Osteoblast (primary cell): ENCODE results near the gene DPF3. TPM values are rescaled to one million over a fixed set of nuclear protein-coding genes. Genes with fewer than 3 reads are reported as not detected.
A peak's percentile ranks its signal among the peaks of the same experiment; 100 is the strongest.

Experiments
- DNase-seq: peaks from one replicate; pipeline ENCODE4 v3.0.0; 2011; ENCODE audit warnings: low spot score, mixed read lengths; ENCODE audit not compliant: insufficient read length; ENCODE audit errors: missing footprints
- H2AFZ ChIP-seq: 2 replicates; pipeline ENCODE4 v1.6.0; 2011; ENCODE audit warnings: mild to moderate bottlenecking, low read length
- H3K27ac ChIP-seq: 2 replicates; pipeline ENCODE4 v1.5.1; 2011; ENCODE audit warnings: mild to moderate bottlenecking, low read depth, low read length, moderate library complexity
- H3K27me3 ChIP-seq: 2 replicates; pipeline ENCODE4 v1.6.0; 2012; ENCODE audit warnings: mild to moderate bottlenecking, control low read depth, inconsistent platforms, low read length, moderate library complexity; ENCODE audit not compliant: insufficient read depth
- H3K36me3 ChIP-seq: 2 replicates; pipeline ENCODE4 v1.5.1; 2011; ENCODE audit warnings: mild to moderate bottlenecking, low read length, control low read depth, moderate library complexity; ENCODE audit not compliant: insufficient read depth
- H3K4me1 ChIP-seq: 2 replicates; pipeline ENCODE4 v1.5.1; 2011; ENCODE audit warnings: mild to moderate bottlenecking, low read length, control low read depth, moderate library complexity; ENCODE audit not compliant: insufficient read depth
- H3K4me2 ChIP-seq: 2 replicates; pipeline ENCODE4 v1.6.0; 2011; ENCODE audit warnings: mild to moderate bottlenecking, low read length; ENCODE audit not compliant: insufficient read depth
- H3K4me3 ChIP-seq: fragments of 200-600 bp; sonication (generic); 3 replicates; pipeline ENCODE4 v1.5.1; 2012; ENCODE audit warnings: mild to moderate bottlenecking, low read length, inconsistent platforms; ENCODE audit not compliant: insufficient read depth
- H3K79me2 ChIP-seq: 2 replicates; pipeline ENCODE4 v1.6.0; 2012; ENCODE audit warnings: mild to moderate bottlenecking, low read length, control low read depth, inconsistent platforms; ENCODE audit not compliant: insufficient read depth
- H3K9me3 ChIP-seq: 2 replicates; pipeline ENCODE4 v1.5.1; 2011; ENCODE audit warnings: low read depth, low read length, control low read depth
- H4K20me1 ChIP-seq: 2 replicates; pipeline ENCODE4 v1.6.0; 2012; ENCODE audit warnings: mild to moderate bottlenecking, low read length, control low read depth; ENCODE audit not compliant: insufficient read depth
- small RNA-seq: library from RNA; depleted of rRNA; stranded (forward); fragments of <200 nt; gene quantifications from one replicate; pipeline ENCODE3, GENCODE V24; 2012
- total RNA-seq: library from RNA; depleted of rRNA; stranded (reverse); fragments of >200 nt; gene quantifications from 2 replicates; pipeline ENCODE4 v1.2.3, GENCODE V29; 2012
- TF ChIP-seq, protein P1 (sequence below): IDR thresholded peaks from 2 replicates; pipeline ENCODE4 v1.5.1; 2011; ENCODE audit warnings: mild to moderate bottlenecking, low read depth, low read length, moderate library complexity; ENCODE audit errors: extremely low read depth

The DPF3 gene
- total RNA-seq, 1 donor = 1.8 TPM

DNA sequence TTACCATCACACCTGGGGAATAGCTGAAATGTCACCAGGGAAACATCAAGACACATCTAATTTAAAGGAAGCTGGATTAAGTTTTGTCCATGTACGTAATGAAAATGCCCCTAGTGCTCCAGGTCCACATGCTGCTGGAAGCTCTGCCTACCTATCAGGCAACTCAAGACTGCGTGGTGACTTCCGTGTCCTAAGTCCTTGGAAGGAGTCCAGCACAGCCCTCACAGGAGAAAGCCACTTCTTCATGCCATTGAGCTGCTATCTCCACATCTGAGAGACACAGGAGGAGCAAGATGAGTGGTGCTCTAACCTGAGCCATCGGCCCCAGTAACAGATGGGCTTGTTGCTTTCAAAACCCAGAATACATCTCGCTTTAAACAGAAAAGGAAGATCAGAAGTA, 316.4 kb downstream of the DPF3 start:
- Histone ChIP-seq H3K79me2 (no peaks in the 10 kb centered on the region), H3K36me3 (no peaks in the 10 kb centered on the region), H4K20me1 (no peaks in the 10 kb centered on the region), H3K4me3 (no peak overlapping the region), H3K4me2 (no peak overlapping the region), H3K27ac (no peak overlapping the region), H2AFZ (no peak overlapping the region), H3K4me1 (no peaks in the 10 kb centered on the region), H3K9me3 (no peaks in the 10 kb centered on the region), H3K27me3 (peaks cover 19% of the 10 kb centered on the region)
- DNase-seq = no peak
- TF ChIP-seq, protein P1, sequence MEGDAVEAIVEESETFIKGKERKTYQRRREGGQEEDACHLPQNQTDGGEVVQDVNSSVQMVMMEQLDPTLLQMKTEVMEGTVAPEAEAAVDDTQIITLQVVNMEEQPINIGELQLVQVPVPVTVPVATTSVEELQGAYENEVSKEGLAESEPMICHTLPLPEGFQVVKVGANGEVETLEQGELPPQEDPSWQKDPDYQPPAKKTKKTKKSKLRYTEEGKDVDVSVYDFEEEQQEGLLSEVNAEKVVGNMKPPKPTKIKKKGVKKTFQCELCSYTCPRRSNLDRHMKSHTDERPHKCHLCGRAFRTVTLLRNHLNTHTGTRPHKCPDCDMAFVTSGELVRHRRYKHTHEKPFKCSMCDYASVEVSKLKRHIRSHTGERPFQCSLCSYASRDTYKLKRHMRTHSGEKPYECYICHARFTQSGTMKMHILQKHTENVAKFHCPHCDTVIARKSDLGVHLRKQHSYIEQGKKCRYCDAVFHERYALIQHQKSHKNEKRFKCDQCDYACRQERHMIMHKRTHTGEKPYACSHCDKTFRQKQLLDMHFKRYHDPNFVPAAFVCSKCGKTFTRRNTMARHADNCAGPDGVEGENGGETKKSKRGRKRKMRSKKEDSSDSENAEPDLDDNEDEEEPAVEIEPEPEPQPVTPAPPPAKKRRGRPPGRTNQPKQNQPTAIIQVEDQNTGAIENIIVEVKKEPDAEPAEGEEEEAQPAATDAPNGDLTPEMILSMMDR = no peak

DNA sequence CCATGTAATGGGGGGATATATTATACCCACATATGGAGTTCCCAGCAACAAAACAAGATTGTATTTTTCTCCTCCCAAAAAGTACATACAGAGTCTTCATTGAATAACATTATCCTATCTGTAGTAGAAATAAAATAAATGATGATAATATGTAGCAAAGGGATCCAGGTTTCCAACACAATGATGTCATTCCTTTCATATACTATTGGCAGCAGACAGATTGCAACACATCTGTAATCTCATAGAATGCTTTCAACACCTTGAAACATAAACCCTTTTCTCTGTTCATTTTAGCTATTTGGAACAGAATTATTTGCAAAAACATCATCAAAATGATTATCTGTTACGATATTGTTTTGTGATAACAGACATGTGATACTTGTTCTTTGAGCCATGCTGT, 317.6 kb downstream of the DPF3 start:
- H3K27me3 ChIP-seq = peaks cover 16% of the 10 kb centered on the region
- no peak overlapping the region for H3K27ac ChIP-seq
- no peaks in the 10 kb centered on the region for H3K9me3 ChIP-seq
- no peaks in the 10 kb centered on the region for H4K20me1 ChIP-seq
- no peak overlapping the region for H2AFZ ChIP-seq
- H3K36me3 ChIP-seq = no peaks in the 10 kb centered on the region
- TF ChIP-seq, protein P1 = no peak
- no peak overlapping the region for H3K4me2 ChIP-seq
- H3K79me2 ChIP-seq = no peaks in the 10 kb centered on the region
- H3K4me3 ChIP-seq = no peak overlapping the region
- no peaks in the 10 kb centered on the region for H3K4me1 ChIP-seq
- no peak for DNase-seq

DNA sequence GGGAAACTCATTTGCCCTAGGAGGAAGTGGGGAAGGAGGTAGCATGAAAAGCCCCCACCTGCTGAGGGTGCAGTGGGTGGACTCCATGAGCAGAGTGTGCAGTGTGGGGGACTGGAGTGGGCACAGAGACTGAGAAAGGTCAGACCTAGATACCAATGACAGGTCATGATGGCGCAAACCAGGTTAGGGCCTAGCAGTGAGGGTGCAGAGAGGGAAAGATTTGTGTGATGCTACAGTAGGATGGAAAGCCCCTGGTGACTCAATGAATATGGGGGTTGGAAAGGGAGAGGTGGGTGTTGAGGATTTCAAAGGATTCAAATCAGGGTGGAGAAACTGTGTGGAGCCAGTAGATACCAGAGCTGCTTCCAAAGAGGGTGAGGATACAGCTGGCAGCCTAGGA, 319.2 kb downstream of the DPF3 start:
- Histone ChIP-seq H3K79me2 (no peaks in the 10 kb centered on the region), H3K9me3 (no peaks in the 10 kb centered on the region), H3K36me3 (no peaks in the 10 kb centered on the region), H3K27me3 (peaks cover 15% of the 10 kb centered on the region), H3K4me3 (no peak overlapping the region), H2AFZ (no peak overlapping the region), H4K20me1 (no peaks in the 10 kb centered on the region), H3K4me1 (no peaks in the 10 kb centered on the region), H3K27ac (no peak overlapping the region), H3K4me2 (no peak overlapping the region)
- DNase-seq = peak; percentile 35
- TF ChIP-seq, protein P1 = no peak

DNA sequence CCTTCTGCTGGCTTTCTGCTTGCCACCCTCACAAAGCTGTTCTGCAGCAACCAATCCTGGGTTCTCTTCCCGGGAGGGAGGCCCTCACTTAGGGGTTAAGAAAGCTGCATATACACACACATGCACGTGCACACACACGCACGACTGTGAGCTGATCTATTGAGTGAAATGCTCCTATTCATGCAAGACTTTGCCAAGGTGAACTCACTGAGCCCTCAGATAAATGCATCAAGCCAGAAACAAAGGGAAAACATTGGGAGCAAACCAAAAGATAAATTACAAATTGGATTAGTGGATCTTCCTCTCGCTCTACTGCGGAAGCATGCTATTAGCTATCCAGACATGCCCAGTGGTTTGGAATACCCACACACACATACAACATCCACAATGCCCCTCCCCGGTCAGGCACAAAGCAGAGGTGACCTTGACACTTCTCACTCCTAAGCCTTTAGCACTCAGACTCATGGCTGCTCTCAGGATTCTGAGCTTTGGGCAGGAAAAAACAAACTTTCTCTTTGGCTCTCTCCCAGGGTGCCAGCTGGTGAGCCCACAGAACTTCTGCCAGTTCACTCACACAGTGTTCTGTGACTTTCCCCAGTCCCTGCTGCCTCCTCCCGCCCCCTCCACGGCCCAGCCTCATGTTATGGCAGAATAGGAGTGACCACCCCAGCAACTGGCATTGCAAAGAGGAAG, 320.0 kb downstream of the DPF3 start:
- no peaks in the 10 kb centered on the region for H4K20me1 ChIP-seq
- no peaks in the 10 kb centered on the region for H3K4me1 ChIP-seq
- TF ChIP-seq, protein P1 = no peak
- H3K79me2 ChIP-seq = no peaks in the 10 kb centered on the region
- no peak overlapping the region for H3K27ac ChIP-seq
- H3K9me3 ChIP-seq = no peaks in the 10 kb centered on the region
- no peaks in the 10 kb centered on the region for H3K36me3 ChIP-seq
- no peak overlapping the region for H3K4me3 ChIP-seq
- no peak overlapping the region for H3K4me2 ChIP-seq
- DNase-seq = no peak
- no peak overlapping the region for H2AFZ ChIP-seq
- peaks cover 14% of the 10 kb centered on the region for H3K27me3 ChIP-seq

Small RNAs within 50 kb of the gene (small RNA-seq; reads per million reads assigned to genes)
- gene RF00019 = not detected

Other genes with a start within 250 kb of the DPF3 start
- 18.3 and 21.0 TPM in 2 replicates for gene DCAF4, start 32.4 kb upstream of the DPF3 start, total RNA-seq
- 30.8 and 38.0 TPM in 2 replicates for gene ZFYVE1, start 133.0 kb upstream of the DPF3 start, total RNA-seq
- 32.9 and 33.6 TPM in 2 replicates for gene RBM25, start 164.4 kb upstream of the DPF3 start, total RNA-seq
- gene PSEN1, start 242.4 kb upstream of the DPF3 start, total RNA-seq = 77.8 and 79.6 TPM in 2 replicates